Measurements from ENCODE around the gene ERGIC2. TPM values are rescaled to one million over a fixed set of nuclear protein-coding genes. Genes with fewer than 3 reads are reported as not detected.
"Not testable (repeated sequence)": the region's sequence is repeated elsewhere in the genome, so short reads cannot be mapped to it uniquely, and the experiment has no call there.

ERGIC2 gene
- 100 to 1,000 TPM in 3 of 5 donors, 10 to 100 TPM in 2; 75.1 to 118 (median 101) TPM for polyA plus RNA-seq (ENCODE audit: insufficient read depth in 1 of 5, insufficient read length in 5 of 5, low replicate concordance in 1 of 5)
- long read RNA-seq, donor 1, full-length matches to known transcripts: 27 of 34 reads
- long read RNA-seq, donor 1, partial matches to known transcripts: 7 of 34 reads
- long read RNA-seq, donor 1, other reads (novel, unspliced or antisense): 0 of 34 reads
- long read RNA-seq, donor 2, full-length matches to known transcripts: 13 of 13 reads
- long read RNA-seq, donor 2, partial matches to known transcripts: 0 of 13 reads
- long read RNA-seq, donor 2, other reads (novel, unspliced or antisense): 0 of 13 reads
- long read RNA-seq, donor 3, full-length matches to known transcripts: 19 of 24 reads
- long read RNA-seq, donor 3, partial matches to known transcripts: 5 of 24 reads
- long read RNA-seq, donor 3, other reads (novel, unspliced or antisense): 0 of 24 reads
- long read RNA-seq, donor 4, full-length matches to known transcripts: 10 of 10 reads
- long read RNA-seq, donor 4, partial matches to known transcripts: 0 of 10 reads
- long read RNA-seq, donor 4, other reads (novel, unspliced or antisense): 0 of 10 reads
- long read RNA-seq, donor 5, full-length matches to known transcripts: 22 of 31 reads
- long read RNA-seq, donor 5, partial matches to known transcripts: 9 of 31 reads
- long read RNA-seq, donor 5, other reads (novel, unspliced or antisense): 0 of 31 reads
- long read RNA-seq, donor 6, full-length matches to known transcripts: 38 of 44 reads
- long read RNA-seq, donor 6, partial matches to known transcripts: 6 of 44 reads
- long read RNA-seq, donor 6, other reads (novel, unspliced or antisense): 0 of 44 reads
- long read RNA-seq, donor 7, full-length matches to known transcripts: 19 of 19 reads
- long read RNA-seq, donor 7, partial matches to known transcripts: 0 of 19 reads
- long read RNA-seq, donor 7, other reads (novel, unspliced or antisense): 0 of 19 reads
- long read RNA-seq, donor 8, full-length matches to known transcripts: 6 of 6 reads
- long read RNA-seq, donor 8, partial matches to known transcripts: 0 of 6 reads
- long read RNA-seq, donor 8, other reads (novel, unspliced or antisense): 0 of 6 reads

GRCh38 chr12:29380536-29381523 is at the start of gene ERGIC2:
TSS of gene ERGIC2 (minus strand) at chr12:29381172. CDS start at chr12:29371633, 9,539 bp downstream.
- peak; percentile 95 to 98 for DNase-seq

GRCh38 chr12:29430716-29431044 is 49.7 kb upstream of the ERGIC2 start:
- DNase-seq: no peak

- DNase-seq: no peak
These were observed 49.2 kb upstream of the ERGIC2 start for GRCh38 chr12:29429999-29430715.

- DNase-seq: no peak
These were observed 47.7 kb upstream of the ERGIC2 start for GRCh38 chr12:29428633-29429032.

- DNase-seq: no peak
These were observed 47.0 kb upstream of the ERGIC2 start for GRCh38 chr12:29427964-29428363.

- no peak for DNase-seq
These were observed 45.5 kb upstream of the ERGIC2 start for GRCh38 chr12:29426498-29426897.

GRCh38 chr12:29425722-29426121 is 44.8 kb upstream of the ERGIC2 start:
- DNase-seq: no peak

- no peak for DNase-seq
These were observed 35.8 kb upstream of the ERGIC2 start for GRCh38 chr12:29416748-29417147.

- no peak for DNase-seq
These were observed 34.1 kb upstream of the ERGIC2 start for GRCh38 chr12:29415111-29415510.

- DNase-seq: no peak
These were observed 33.4 kb upstream of the ERGIC2 start for GRCh38 chr12:29414368-29414767.

- no peak for DNase-seq
These were observed 24.6 kb upstream of the ERGIC2 start for GRCh38 chr12:29405561-29405960.

- DNase-seq: no peak
These were observed 23.0 kb upstream of the ERGIC2 start for GRCh38 chr12:29403991-29404390.

GRCh38 chr12:29402437-29402836 is 21.5 kb upstream of the ERGIC2 start:
- DNase-seq: no peak

GRCh38 chr12:29398495-29398894 is 17.5 kb upstream of the ERGIC2 start:
- DNase-seq: no peak

GRCh38 chr12:29396774-29397173 is 15.8 kb upstream of the ERGIC2 start:
- DNase-seq: no peak

GRCh38 chr12:29395356-29395755 is 14.4 kb upstream of the ERGIC2 start:
- no peak for DNase-seq

GRCh38 chr12:29390419-29390818 is 9.4 kb upstream of the ERGIC2 start:
- DNase-seq: not testable (repeated sequence)

GRCh38 chr12:29389295-29389919 is 8.4 kb upstream of the ERGIC2 start:
- DNase-seq: no peak

GRCh38 chr12:29386084-29386680 is 5.2 kb upstream of the ERGIC2 start:
- not testable (repeated sequence) for DNase-seq

All from right lung (tissue), 10 donors.